Measurements from ENCODE around the gene TAPT1. TPM values are rescaled to one million over a fixed set of nuclear protein-coding genes. Genes with fewer than 3 reads are reported as not detected.

TAPT1 gene
- total and polyA plus RNA-seq, 9 of the 15 experiments (the other 6 are each of a cell fraction or from before 2014, with no cell fraction given): 1.6 to 36.7 (median 20.7) TPM

GRCh38 chr4:16227462-16227868 is 1.2 kb upstream of the TAPT1 start (continued):
- TF ChIP-seq ZFX (CRISPR knock-in tag; IDR thresholded peaks at IDR 0.05) (0 out of 2 replicates have a peak, but pooled peaks have one; percentile 17), HMGXB4 (CRISPR knock-in tag; IDR thresholded peaks at IDR 0.05) (no peak), XRCC3 (IDR thresholded peaks at IDR 0.05) (no peak), GTF2F1 (IDR thresholded peaks at IDR 0.05; ENCODE audit: low read depth, low read length) (no peak), POLR2A (conservative IDR thresholded peaks at IDR 0.05) (0 out of 2 replicates have a peak, but pooled peaks have one; percentile 42), HMG20A (CRISPR knock-in tag; conservative IDR thresholded peaks at IDR 0.05) (no peak), PHTF2 (CRISPR knock-in tag; IDR thresholded peaks at IDR 0.05) (no peak), TFAP4 (CRISPR knock-in tag; IDR thresholded peaks at IDR 0.05; ENCODE audit: borderline replicate concordance) (peak; percentile 46), ZBTB5 (IDR thresholded peaks at IDR 0.05) (no peak), CREB1 (IDR thresholded peaks at IDR 0.05) (no peak), CREB1 (CRISPR knock-in tag; IDR thresholded peaks at IDR 0.05) (0 out of 2 replicates have a peak, but pooled peaks have one; percentile 24), ZNF561 (CRISPR knock-in tag; conservative IDR thresholded peaks at IDR 0.05) (no peak), GABPB1 (CRISPR knock-in tag; IDR thresholded peaks at IDR 0.05) (peak; percentile 54), AFF4 (CRISPR knock-in tag; IDR thresholded peaks at IDR 0.05) (peak; percentile 62)
- TF ChIP-seq, protein P1, sequence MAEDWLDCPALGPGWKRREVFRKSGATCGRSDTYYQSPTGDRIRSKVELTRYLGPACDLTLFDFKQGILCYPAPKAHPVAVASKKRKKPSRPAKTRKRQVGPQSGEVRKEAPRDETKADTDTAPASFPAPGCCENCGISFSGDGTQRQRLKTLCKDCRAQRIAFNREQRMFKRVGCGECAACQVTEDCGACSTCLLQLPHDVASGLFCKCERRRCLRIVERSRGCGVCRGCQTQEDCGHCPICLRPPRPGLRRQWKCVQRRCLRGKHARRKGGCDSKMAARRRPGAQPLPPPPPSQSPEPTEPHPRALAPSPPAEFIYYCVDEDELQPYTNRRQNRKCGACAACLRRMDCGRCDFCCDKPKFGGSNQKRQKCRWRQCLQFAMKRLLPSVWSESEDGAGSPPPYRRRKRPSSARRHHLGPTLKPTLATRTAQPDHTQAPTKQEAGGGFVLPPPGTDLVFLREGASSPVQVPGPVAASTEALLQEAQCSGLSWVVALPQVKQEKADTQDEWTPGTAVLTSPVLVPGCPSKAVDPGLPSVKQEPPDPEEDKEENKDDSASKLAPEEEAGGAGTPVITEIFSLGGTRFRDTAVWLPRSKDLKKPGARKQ (CRISPR knock-in tag; IDR thresholded peaks at IDR 0.05): no peak
- TF ChIP-seq, protein P2, sequence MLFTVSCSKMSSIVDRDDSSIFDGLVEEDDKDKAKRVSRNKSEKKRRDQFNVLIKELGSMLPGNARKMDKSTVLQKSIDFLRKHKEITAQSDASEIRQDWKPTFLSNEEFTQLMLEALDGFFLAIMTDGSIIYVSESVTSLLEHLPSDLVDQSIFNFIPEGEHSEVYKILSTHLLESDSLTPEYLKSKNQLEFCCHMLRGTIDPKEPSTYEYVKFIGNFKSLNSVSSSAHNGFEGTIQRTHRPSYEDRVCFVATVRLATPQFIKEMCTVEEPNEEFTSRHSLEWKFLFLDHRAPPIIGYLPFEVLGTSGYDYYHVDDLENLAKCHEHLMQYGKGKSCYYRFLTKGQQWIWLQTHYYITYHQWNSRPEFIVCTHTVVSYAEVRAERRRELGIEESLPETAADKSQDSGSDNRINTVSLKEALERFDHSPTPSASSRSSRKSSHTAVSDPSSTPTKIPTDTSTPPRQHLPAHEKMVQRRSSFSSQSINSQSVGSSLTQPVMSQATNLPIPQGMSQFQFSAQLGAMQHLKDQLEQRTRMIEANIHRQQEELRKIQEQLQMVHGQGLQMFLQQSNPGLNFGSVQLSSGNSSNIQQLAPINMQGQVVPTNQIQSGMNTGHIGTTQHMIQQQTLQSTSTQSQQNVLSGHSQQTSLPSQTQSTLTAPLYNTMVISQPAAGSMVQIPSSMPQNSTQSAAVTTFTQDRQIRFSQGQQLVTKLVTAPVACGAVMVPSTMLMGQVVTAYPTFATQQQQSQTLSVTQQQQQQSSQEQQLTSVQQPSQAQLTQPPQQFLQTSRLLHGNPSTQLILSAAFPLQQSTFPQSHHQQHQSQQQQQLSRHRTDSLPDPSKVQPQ (CRISPR knock-in tag; IDR thresholded peaks at IDR 0.05; ENCODE audit: borderline replicate concordance): no peak

Data from K562 (cell line).